Endothelial cell of umbilical vein (primary cell): Measurements from ENCODE around the gene CCNY.

ENCODE experiments used
- CTCF ChIP-seq, 2 donors: IDR thresholded peaks; 1 replicate in 1 of 2; 2 replicates in 1 of 2; pipeline ENCODE4 v1.5.1; 2011; ENCODE audit warnings: low read length in 2 of 2, mild to moderate bottlenecking in 2 of 2, moderate library complexity in 2 of 2, control low read depth in 1 of 2, inconsistent platforms in 1 of 2, low read depth in 1 of 2; ENCODE audit not compliant: insufficient read depth in 1 of 2; ENCODE audit errors: extremely low read depth in 1 of 2
- MAX ChIP-seq: IDR thresholded peaks from 2 replicates; pipeline ENCODE4 v1.6.1; 2011; ENCODE audit not compliant: insufficient read depth, insufficient read length
- POLR2A ChIP-seq: IDR thresholded peaks from 2 replicates; pipeline ENCODE4 v1.6.1; 2012; ENCODE audit warnings: low read depth, mild to moderate bottlenecking, control low read depth, low read length

GRCh38 chr10:35335133-35336083, 901 bp upstream of the CCNY start:
- TF ChIP-seq MAX = no peak
- no peak for TF ChIP-seq CTCF (IDR thresholded peaks at IDR 0.05; ENCODE audit: extremely low read depth in 1 of 2, insufficient read depth in 1 of 2, low read depth in 1 of 2, low read length in 2 of 2)
- no peak for TF ChIP-seq POLR2A
